ENCODE results near the gene REC114. TPM values are rescaled to one million over a fixed set of nuclear protein-coding genes. Genes with fewer than 3 reads are reported as not detected.
A peak's percentile ranks its signal among the peaks of the same experiment; 100 is the strongest.

REC114 gene
- total and polyA plus RNA-seq, 2 experiments from 2014 or later: not detected

GRCh38 chr15:73602446-73602843 lies 159.5 kb downstream of the REC114 start:
- H3K27ac ChIP-seq (ENCODE audit: low read depth): peak overlapping the region; percentile 77; the same call in 1 of the 2 replicates
- 0 out of 2 replicates have a peak overlapping the region, but pooled peaks have one; percentile 79 for H3K4me2 ChIP-seq

More at GRCh38 chr15:73602446-73602843, 159.5 kb downstream of the REC114 start:
- no peaks in the 10 kb centered on the region for H3K36me3 ChIP-seq (ENCODE audit: insufficient read depth)
- Mint-ChIP-seq H3K4me3 (no peak overlapping the region), H3K9me3 (no peaks in the 10 kb centered on the region), H3K4me1 (peaks cover 47% of the 10 kb centered on the region), H3K27ac (no peak overlapping the region), H3K36me3 (ENCODE audit: low read depth) (no peaks in the 10 kb centered on the region), H3K27me3 (ENCODE audit: insufficient read depth, low read depth, poor library complexity) (peaks cover 3% of the 10 kb centered on the region)
- peaks cover 80% of the 10 kb centered on the region for H3K4me1 ChIP-seq (ENCODE audit: insufficient read depth)
- H3F3A ChIP-seq (replicated peaks; ENCODE audit: low read depth): 0 out of 2 replicates have a peak, but pooled peaks cover 2% of the 10 kb centered on the region
- H2AFZ ChIP-seq: no peak overlapping the region
- DNase-seq (ENCODE audit: low spot score) (no peak), ATAC-seq (no peak)
- no peaks in the 10 kb centered on the region for H3K27me3 ChIP-seq (ENCODE audit: insufficient read depth)
- H3K79me2 ChIP-seq (replicated peaks; ENCODE audit: insufficient read depth): peaks cover 99% of the 10 kb centered on the region
- peaks cover 87% of the 10 kb centered on the region for H4K20me1 ChIP-seq (replicated peaks; ENCODE audit: insufficient read depth)
- no peaks in the 10 kb centered on the region for H3K9me2 ChIP-seq (ENCODE audit: insufficient read depth)
- H3K4me3 ChIP-seq: peak overlapping the region; percentile 44; the same call in 1 of the 2 replicates
- no peak for TF ChIP-seq CREB1 (CRISPR knock-in tag; IDR thresholded peaks at IDR 0.05; ENCODE audit: low read depth)
- no peak for TF ChIP-seq STAT1 (IDR thresholded peaks at IDR 0.05; ENCODE audit: unreplicated experiment)
- TF ChIP-seq NANOG (IDR thresholded peaks at IDR 0.05; ENCODE audit: borderline replicate concordance): no peak
- no peak for TF ChIP-seq ZNF114 (CRISPR knock-in tag; IDR thresholded peaks at IDR 0.05)
- TF ChIP-seq CTCF (conservative IDR thresholded peaks at IDR 0.05; ENCODE audit: low read depth in 2 of 2): no peak
- no peak for TF ChIP-seq POLR2AphosphoS5 (IDR thresholded peaks at IDR 0.05; ENCODE audit: low read depth)
- TF ChIP-seq ZNF462 (CRISPR knock-in tag; IDR thresholded peaks at IDR 0.05): no peak
- no peak for TF ChIP-seq EZH2phosphoT487 (IDR thresholded peaks at IDR 0.05; ENCODE audit: unreplicated experiment)
- no peak for TF ChIP-seq EZH2 (IDR thresholded peaks at IDR 0.05; ENCODE audit: low read depth, unreplicated experiment)
- no peak for TF ChIP-seq ETS1 (IDR thresholded peaks at IDR 0.05)
- TF ChIP-seq JUNB (IDR thresholded peaks at IDR 0.05; ENCODE audit: unreplicated experiment): no peak
- no peak for TF ChIP-seq REST (IDR thresholded peaks at IDR 0.05; ENCODE audit: unreplicated experiment)
- TF ChIP-seq ZNF331 (CRISPR knock-in tag; IDR thresholded peaks at IDR 0.05; ENCODE audit: low read depth): no peak
